GM12878 (cell line): ENCODE measurements around the gene RNASEL. TPM values are rescaled to one million over a fixed set of nuclear protein-coding genes. Genes with fewer than 3 reads are reported as not detected.

ENCODE experiments used
- ATAC-seq: fragments of 200-7000 bp; cut with Tn5 transposase; 3 replicates; pipeline ENCODE4 v1.9.1; 2020; ENCODE audit warnings: mild to moderate bottlenecking, moderate library complexity
- BruUV-seq: library from RNA; stranded (reverse); fragments of 400-500 nt; replicated peaks from 2 replicates; lab custom pipeline; 2021; lab: Mats Ljungman, UMichigan
- CTCF ChIA-PET: fragments of 300-600 bp; sonication (Branson Sonifier 250); formaldehyde crosslinking; extraction: SDS; loops from one replicate; lab custom pipeline; 2021; ENCODE audit warnings: inconsistent platforms; lab: Yijun Ruan, JAX
- POLR2A ChIA-PET: fragments of 350-600 bp; formaldehyde crosslinking; extraction: SDS; loops from one replicate; lab custom pipeline; 2021; ENCODE audit warnings: inconsistent platforms; lab: Charles Lee
- RAD21 ChIA-PET: fragments of 300-600 bp; sonication (Branson Sonifier 250); formaldehyde crosslinking; loops from one replicate; lab custom pipeline; 2023; ENCODE audit warnings: antibody characterized with exemption; ENCODE audit not compliant: unreplicated experiment; lab: Charles Lee
- SMC1A ChIA-PET: fragments of 300-600 bp; sonication (Branson Sonifier 250); formaldehyde crosslinking; loops from one replicate; lab custom pipeline; 2023; ENCODE audit not compliant: unreplicated experiment, uncharacterized antibody; lab: Charles Lee
- DNase-seq: peaks from one replicate; pipeline ENCODE4 v3.0.0-alpha.2; 2011; ENCODE audit warnings: low read depth, low spot score
- FAIRE-seq: peaks from 3 replicates; lab custom pipeline; 2011; peaks lifted over from hg19 to GRCh38; lab: Jason Lieb, UNC
- H2AFZ ChIP-seq: 2 replicates; pipeline ENCODE4 v1.6.0; 2011; ENCODE audit warnings: low read depth, low read length, control low read depth; ENCODE audit not compliant: control insufficient read depth
- H3K27ac ChIP-seq: 2 replicates; pipeline ENCODE4 v1.5.1; 2011; ENCODE audit warnings: control low read depth; ENCODE audit not compliant: control insufficient read depth, insufficient read depth
- H3K27me3 ChIP-seq, 2 experiments: replicated peaks in 1 of 2; 2 replicates each; pipeline versions ENCODE4 v1.6.0 to v1.6.1; 2011; ENCODE audit warnings: low read length in 1 of 2; ENCODE audit not compliant: control insufficient read depth in 2 of 2, insufficient read depth in 2 of 2
- H3K36me3 ChIP-seq, 2 experiments: 2 replicates each; pipeline ENCODE4 v1.5.1; 2011; ENCODE audit warnings: low read length in 1 of 2; ENCODE audit not compliant: control insufficient read depth in 2 of 2, insufficient read depth in 2 of 2
- H3K4me1 ChIP-seq: 2 replicates; pipeline ENCODE4 v1.6.1; 2011; ENCODE audit warnings: mild to moderate bottlenecking, low read length, moderate library complexity, mixed read lengths; ENCODE audit not compliant: control insufficient read depth, insufficient read depth
- H3K4me2 ChIP-seq: 2 replicates; pipeline ENCODE4 v1.6.0; 2011; ENCODE audit warnings: control low read depth; ENCODE audit not compliant: control insufficient read depth, insufficient read depth
- H3K4me3 ChIP-seq: fragments of 200-600 bp; sonication (generic); 2 replicates; pipeline ENCODE4 v1.5.1; 2016
- H3K79me2 ChIP-seq: 2 replicates; pipeline ENCODE4 v1.6.0; 2011; ENCODE audit warnings: low read length; ENCODE audit not compliant: control insufficient read depth, insufficient read depth
- H3K9ac ChIP-seq: 2 replicates; pipeline ENCODE4 v1.8.0; 2011; ENCODE audit warnings: low read length, control low read depth, mixed read lengths; ENCODE audit not compliant: control insufficient read depth, insufficient read depth
- H3K9me3 ChIP-seq: replicated peaks from 3 replicates; pipeline ENCODE4 v1.5.1; 2011; ENCODE audit warnings: mild to moderate bottlenecking, low read length; ENCODE audit not compliant: control insufficient read depth, insufficient read depth
- H4K20me1 ChIP-seq: 2 replicates; pipeline ENCODE4 v1.6.0; 2011; ENCODE audit not compliant: control insufficient read depth, insufficient read depth
- BHLHE40 ChIP-seq, 2 experiments: fragments of 450-650 bp in 1 of 2; IDR thresholded peaks; 2 replicates each; pipeline ENCODE4 v1.6.1; 2011 to 2017; ENCODE audit warnings: low read depth in 2 of 2, borderline replicate concordance in 1 of 2, improper control_type of control experiment in 1 of 2, low read length in 1 of 2, mild to moderate bottlenecking in 1 of 2
- BRCA1 ChIP-seq: IDR thresholded peaks from 2 replicates; pipeline ENCODE4 v1.6.1; 2011; ENCODE audit warnings: low read depth, low read length, improper control_type of control experiment
- CEBPB ChIP-seq, 2 experiments: fragments of 150-350 bp in 1 of 2; IDR thresholded peaks; 2 replicates each; pipeline ENCODE4 v1.6.1; 2012 to 2014; ENCODE audit warnings: low read depth in 2 of 2, low read length in 2 of 2, borderline replicate concordance in 1 of 2, inconsistent platforms in 1 of 2
- EP300 ChIP-seq, 2 experiments: fragments of 150-350 bp in 1 of 2; IDR thresholded peaks; 2 replicates each; pipeline ENCODE4 v1.6.1; 2011 to 2012; ENCODE audit warnings: low read depth in 2 of 2, low read length in 2 of 2, borderline replicate concordance in 1 of 2, improper control_type of control experiment in 1 of 2, inconsistent platforms in 1 of 2; ENCODE audit not compliant: control insufficient read depth in 1 of 2
- JUND ChIP-seq: IDR thresholded peaks from 2 replicates; pipeline ENCODE4 v1.6.1; 2012; ENCODE audit warnings: low read depth, mild to moderate bottlenecking, low read length, improper control_type of control experiment, moderate library complexity
- LARP7 ChIP-seq: fragments of 450-650 bp; IDR thresholded peaks from 2 replicates; pipeline ENCODE4 v1.6.1; 2017; ENCODE audit warnings: mild to moderate bottlenecking
- NBN ChIP-seq: fragments of 450-650 bp; IDR thresholded peaks from 2 replicates; pipeline ENCODE4 v1.6.1; 2016
- POLR2AphosphoS5 ChIP-seq: IDR thresholded peaks from 2 replicates; pipeline ENCODE4 v1.6.1; 2011; ENCODE audit warnings: mild to moderate bottlenecking, low read length, inconsistent platforms
- WGBS: methylation state at CpG from one replicate; pipeline ENCODE4 v1.1.6; 2016; ENCODE audit warnings: low lambda C conversion rate; ENCODE audit not compliant: insufficient replicate concordance, insufficient coverage; ENCODE audit errors: missing lambda C conversion rate; 5-methylcytosine and 5-hydroxymethylcytosine counted together
- in situ Hi-C: fragments of 300-500 bp; cut with MboI; formaldehyde crosslinking; loops from 9 replicates; pipeline ENCODE4 v1.14.3; 2018; ENCODE audit warnings: mixed read lengths
- intact Hi-C: fragments of 100-400 bp; cut with micrococcal nuclease; formaldehyde crosslinking; loops from one replicate; pipeline ENCODE4 v1.14.2; 2022; ENCODE audit not compliant: unreplicated experiment
- polyA plus RNA-seq, 11 experiments: library from polyadenylated mRNA; depleted of rRNA in 4 of 11; unstranded in 6 of 11; stranded (reverse) in 5 of 11; fragments of >200 nt; fragmentation: Nextera tagmentation in 4 of 11; fragmentation: Illumina TruSeq in 1 of 11; extraction: Ambion mirVana in 4 of 11; extraction: Trizol in 1 of 11; gene quantifications; 1 replicate in 1 of 11; 2 replicates in 10 of 11; pipeline versions ENCODE4 v1.2.1 to v1.2.3, GENCODE V29; 2011 to 2016; ENCODE audit warnings: inconsistent platforms in 2 of 11, missing spikeins in 2 of 11, low read depth in 1 of 11
- total RNA-seq, 4 experiments: library from RNA; depleted of rRNA in 3 of 4; stranded (reverse); fragments of >200 nt in 3 of 4; fragmentation: Illumina TruSeq in 1 of 4; extraction: Trizol in 1 of 4; gene quantifications; 2 replicates each; pipeline versions ENCODE4 v1.2.1 to v1.2.3, GENCODE V29; 2013 to 2021
- TF ChIP-seq, protein P1 (sequence below): IDR thresholded peaks from 2 replicates; pipeline ENCODE4 v1.6.1; 2011; ENCODE audit warnings: low read depth, mild to moderate bottlenecking, low read length, moderate library complexity, borderline replicate concordance; ENCODE audit errors: extremely low read depth

Gene RNASEL
- total and polyA plus RNA-seq, 10 of the 15 experiments (the other 5 are each of a cell fraction or from before 2014, with no cell fraction given), result 3.0 to 10.8 (median 5.0) TPM

DNA sequence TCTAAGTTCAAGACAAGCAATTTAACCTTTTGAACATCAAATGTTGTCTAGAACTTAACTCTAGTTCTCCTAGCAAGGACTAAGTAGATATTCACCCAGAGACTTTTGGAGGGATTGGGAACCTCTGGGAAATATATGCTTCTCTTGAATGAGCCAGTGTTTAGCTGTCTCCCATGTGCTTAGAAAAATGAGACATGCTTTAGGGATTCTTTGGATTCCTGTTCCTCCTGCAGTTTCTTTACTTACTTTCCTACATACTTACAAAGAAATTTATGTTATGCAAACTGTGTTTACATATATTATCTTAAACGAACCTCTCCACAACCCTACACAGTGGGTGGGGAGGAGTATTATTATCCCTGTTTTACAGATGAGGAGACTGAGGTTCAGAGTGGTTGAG is 39.2 kb downstream of the RNASEL start:
- FAIRE-seq (no peak), DNase-seq (no peak), ATAC-seq (no peak)
- WGBS, result 0% methylated on average over 1 of the region's 1 CpG
- in situ Hi-C loops, result no loop called here
- ChIA-PET SMC1A (no interaction called here), POLR2A (no interaction called here), CTCF (no interaction called here), RAD21 (no interaction called here)
- Histone ChIP-seq H3K4me2 (no peak overlapping the region), H3K4me1 (no peaks in the 10 kb centered on the region), H3K27ac (no peak overlapping the region), H3K36me3 (no peaks in the 10 kb centered on the region), H3K9ac (no peak overlapping the region), H4K20me1 (no peaks in the 10 kb centered on the region), H3K79me2 (no peaks in the 10 kb centered on the region), H3K4me3 (no peak overlapping the region), H3K9me3 (no peaks in the 10 kb centered on the region; the same call in 2 of the 3 replicates), H2AFZ (no peak overlapping the region), H3K27me3 (no peaks in the 10 kb centered on the region)
- intact Hi-C loops, result no loop called here
- no peak for TF ChIP-seq EP300 (IDR thresholded peaks at IDR 0.05; ENCODE audit: borderline replicate concordance in 1 of 2, control insufficient read depth in 1 of 2, low read depth in 2 of 2, low read length in 2 of 2)
- TF ChIP-seq JUND, result no peak
- no peak for TF ChIP-seq BHLHE40 (IDR thresholded peaks at IDR 0.05; ENCODE audit: borderline replicate concordance in 1 of 2, low read depth in 2 of 2, low read length in 1 of 2)
- TF ChIP-seq NBN, result no peak
- TF ChIP-seq LARP7, result no peak
- TF ChIP-seq, protein P1, sequence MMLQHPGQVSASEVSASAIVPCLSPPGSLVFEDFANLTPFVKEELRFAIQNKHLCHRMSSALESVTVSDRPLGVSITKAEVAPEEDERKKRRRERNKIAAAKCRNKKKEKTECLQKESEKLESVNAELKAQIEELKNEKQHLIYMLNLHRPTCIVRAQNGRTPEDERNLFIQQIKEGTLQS, result no peak
- no peak for TF ChIP-seq CEBPB (IDR thresholded peaks at IDR 0.05; ENCODE audit: borderline replicate concordance in 1 of 2, low read depth in 2 of 2, low read length in 2 of 2)
- TF ChIP-seq BRCA1, result no peak
- TF ChIP-seq POLR2AphosphoS5, result no peak
- BruUV-seq, result no TSS peak
